ENCODE data around the gene MLST8. TPM values are rescaled to one million over a fixed set of nuclear protein-coding genes. Genes with fewer than 3 reads are reported as not detected.
A peak's percentile ranks its signal among the peaks of the same experiment; 100 is the strongest.

MLST8 gene
- total RNA-seq, 2 experiments from 2014 or later: 70.0 to 70.7 TPM

- no peak for TF ChIP-seq CTCF (IDR thresholded peaks at IDR 0.05)
- no peak overlapping the region for H3K4me3 Mint-ChIP-seq
- CTCF ChIA-PET: no interaction called here
- POLR2A ChIA-PET: interaction anchor here (1.0 kb wide), 1 partner anchor 26 kb away, joined by 3 read pairs; no protein-coding TSS in a partner anchor
- intact Hi-C loops (cut with micrococcal nuclease): no loop called here
- no peaks in the 10 kb centered on the region for H3K27me3 Mint-ChIP-seq
- no peak for ATAC-seq
- DNase-seq: no peak
- H3K27ac Mint-ChIP-seq: no peak overlapping the region
- peaks cover 15% of the 10 kb centered on the region for H3K36me3 Mint-ChIP-seq (ENCODE audit: low read depth)
- H3K4me1 Mint-ChIP-seq (ENCODE audit: low read depth): no peaks in the 10 kb centered on the region
- H3K9me3 Mint-ChIP-seq: no peaks in the 10 kb centered on the region
Measured at GRCh38 chr16:2177101-2177500, 28.2 kb upstream of the MLST8 start.

- H3K27ac Mint-ChIP-seq: no peak overlapping the region
- no peak for DNase-seq
- H3K36me3 Mint-ChIP-seq (ENCODE audit: low read depth): peaks cover 15% of the 10 kb centered on the region
- POLR2A ChIA-PET: interaction anchor here (1.0 kb wide), 1 partner anchor 26 kb away, joined by 3 read pairs; no protein-coding TSS in a partner anchor
- ATAC-seq: no peak
- H3K9me3 Mint-ChIP-seq: no peaks in the 10 kb centered on the region
- no peak overlapping the region for H3K4me3 Mint-ChIP-seq
- intact Hi-C loops (cut with micrococcal nuclease): no loop called here
- H3K4me1 Mint-ChIP-seq (ENCODE audit: low read depth): no peaks in the 10 kb centered on the region
- H3K27me3 Mint-ChIP-seq: no peaks in the 10 kb centered on the region
- no peak for TF ChIP-seq CTCF (IDR thresholded peaks at IDR 0.05)
- CTCF ChIA-PET: no interaction called here
Measured at GRCh38 chr16:2177561-2177960, 27.7 kb upstream of the MLST8 start.

- ChIA-PET POLR2A (no interaction called here), CTCF (no interaction called here)
- no peaks in the 10 kb centered on the region for H3K9me3 Mint-ChIP-seq
- TF ChIP-seq CTCF (IDR thresholded peaks at IDR 0.05): no peak
- peak; percentile 85 for ATAC-seq
- peaks cover 15% of the 10 kb centered on the region for H3K36me3 Mint-ChIP-seq (ENCODE audit: low read depth)
- no peaks in the 10 kb centered on the region for H3K4me1 Mint-ChIP-seq (ENCODE audit: low read depth)
- intact Hi-C loops (cut with micrococcal nuclease): no loop called here
- H3K27ac Mint-ChIP-seq: no peak overlapping the region
- peak; percentile 47 for DNase-seq
- H3K27me3 Mint-ChIP-seq: no peaks in the 10 kb centered on the region
- H3K4me3 Mint-ChIP-seq: no peak overlapping the region
Measured at GRCh38 chr16:2178321-2179106, 26.7 kb upstream of the MLST8 start.

GRCh38 chr16:2179107-2179501 is 26.1 kb upstream of the MLST8 start:
- ATAC-seq (no peak), DNase-seq (no peak)
- TF ChIP-seq CTCF (IDR thresholded peaks at IDR 0.05): no peak
- CTCF ChIA-PET: no interaction called here
- Mint-ChIP-seq H3K4me1 (ENCODE audit: low read depth) (no peaks in the 10 kb centered on the region), H3K27ac (no peak overlapping the region), H3K36me3 (ENCODE audit: low read depth) (peaks cover 12% of the 10 kb centered on the region), H3K9me3 (no peaks in the 10 kb centered on the region), H3K27me3 (no peaks in the 10 kb centered on the region), H3K4me3 (no peak overlapping the region)
- POLR2A ChIA-PET: no interaction called here
- intact Hi-C loops (cut with micrococcal nuclease): no loop called here

GRCh38 chr16:2179576-2179975 is 25.7 kb upstream of the MLST8 start:
- Mint-ChIP-seq H3K36me3 (ENCODE audit: low read depth) (peaks cover 11% of the 10 kb centered on the region), H3K4me1 (ENCODE audit: low read depth) (no peaks in the 10 kb centered on the region), H3K27ac (no peak overlapping the region), H3K4me3 (no peak overlapping the region), H3K9me3 (no peaks in the 10 kb centered on the region), H3K27me3 (no peaks in the 10 kb centered on the region)
- ATAC-seq (no peak), DNase-seq (no peak)
- intact Hi-C loops (cut with micrococcal nuclease): no loop called here
- ChIA-PET POLR2A (no interaction called here), CTCF (no interaction called here)
- no peak for TF ChIP-seq CTCF (IDR thresholded peaks at IDR 0.05)
